ENCODE results near the gene PROCR. TPM values are rescaled to one million over a fixed set of nuclear protein-coding genes. Genes with fewer than 3 reads are reported as not detected.
"Not testable (repeated sequence)": the region's sequence is repeated elsewhere in the genome, so short reads cannot be mapped to it uniquely, and the experiment has no call there.

Gene PROCR
- total RNA-seq, 2 experiments from 2014 or later: 1.0 to 1.1 TPM

DNA sequence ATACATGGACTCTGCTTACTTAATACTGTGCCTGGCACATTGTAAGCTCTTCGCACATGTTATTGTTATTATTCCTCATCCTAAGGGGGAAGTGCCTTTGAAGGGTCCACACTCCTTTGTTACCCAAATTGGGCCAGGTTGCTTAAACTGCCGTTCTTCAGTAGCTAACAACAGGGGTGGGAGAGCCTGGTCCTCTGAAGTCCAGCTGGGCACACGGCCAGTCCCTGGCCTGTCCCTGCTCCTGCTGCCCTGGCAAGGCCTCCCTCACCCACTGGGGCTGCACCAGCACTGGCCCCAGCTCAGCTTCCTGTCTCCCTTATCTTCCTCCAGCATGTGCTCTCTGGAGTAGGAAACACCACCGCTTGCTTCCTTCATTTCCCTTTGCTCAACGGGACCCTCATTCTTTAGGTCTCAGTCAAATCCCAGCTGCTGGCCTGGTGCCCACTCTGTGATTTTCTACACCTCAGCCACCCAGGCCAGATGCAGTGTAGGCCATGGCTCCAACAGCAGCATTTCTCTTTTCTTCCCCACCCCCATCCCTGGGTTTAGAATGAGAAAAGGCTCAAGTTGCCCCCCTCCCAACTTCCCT is 5.5 kb upstream of the PROCR start:
- Mint-ChIP-seq H3K4me1 (ENCODE audit: low read depth) (peaks cover 2% of the 10 kb centered on the region), H3K9me3 (peaks cover 7% of the 10 kb centered on the region), H3K4me3 (no peak overlapping the region), H3K27ac (no peak overlapping the region), H3K27me3 (no peaks in the 10 kb centered on the region), H3K36me3 (peaks cover 4% of the 10 kb centered on the region)
- intact Hi-C loops (cut with micrococcal nuclease): no loop called here
- ChIA-PET CTCF (interaction anchor here (0.6 to 1.7 kb wide), 2 partner anchors 70 to 687 kb away, joined by 3 to 4 read pairs; no protein-coding TSS in a partner anchor), POLR2A (interaction anchor here (0.6 kb wide), 1 partner anchor 81 kb away, joined by 3 read pairs; no protein-coding TSS in a partner anchor)
- DNase-seq: no peak

DNA sequence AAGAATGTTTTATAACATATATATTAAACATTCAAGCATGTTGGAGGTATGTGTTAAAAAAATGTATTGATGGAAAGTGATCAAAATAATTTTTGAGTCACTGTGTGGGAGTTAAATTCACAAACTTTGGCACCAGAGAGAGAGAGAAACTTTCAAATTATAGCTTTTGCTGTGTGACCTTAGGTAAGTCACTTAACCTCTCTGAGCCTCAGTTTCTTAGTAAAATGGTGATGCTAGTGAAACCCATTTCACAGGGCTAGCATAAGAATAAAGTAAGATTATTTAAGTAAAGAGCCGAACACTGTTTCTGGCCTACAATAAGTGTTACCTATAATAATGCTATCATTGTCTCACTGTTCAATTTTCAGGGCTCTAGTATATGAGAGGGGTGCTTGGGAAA is 4.1 kb upstream of the PROCR start:
- ChIA-PET POLR2A (no interaction called here), CTCF (interaction anchor here (0.6 to 0.8 kb wide), 2 partner anchors 272 to 841 kb away, joined by 3 read pairs; no protein-coding TSS in a partner anchor)
- peaks cover 4% of the 10 kb centered on the region for H3K36me3 Mint-ChIP-seq
- H3K27ac Mint-ChIP-seq: no peak overlapping the region
- no peaks in the 10 kb centered on the region for H3K27me3 Mint-ChIP-seq
- intact Hi-C loops (cut with micrococcal nuclease): no loop called here
- H3K4me1 Mint-ChIP-seq (ENCODE audit: low read depth): peaks cover 13% of the 10 kb centered on the region
- no peak for DNase-seq
- peaks cover 7% of the 10 kb centered on the region for H3K9me3 Mint-ChIP-seq
- no peak overlapping the region for H3K4me3 Mint-ChIP-seq

DNA sequence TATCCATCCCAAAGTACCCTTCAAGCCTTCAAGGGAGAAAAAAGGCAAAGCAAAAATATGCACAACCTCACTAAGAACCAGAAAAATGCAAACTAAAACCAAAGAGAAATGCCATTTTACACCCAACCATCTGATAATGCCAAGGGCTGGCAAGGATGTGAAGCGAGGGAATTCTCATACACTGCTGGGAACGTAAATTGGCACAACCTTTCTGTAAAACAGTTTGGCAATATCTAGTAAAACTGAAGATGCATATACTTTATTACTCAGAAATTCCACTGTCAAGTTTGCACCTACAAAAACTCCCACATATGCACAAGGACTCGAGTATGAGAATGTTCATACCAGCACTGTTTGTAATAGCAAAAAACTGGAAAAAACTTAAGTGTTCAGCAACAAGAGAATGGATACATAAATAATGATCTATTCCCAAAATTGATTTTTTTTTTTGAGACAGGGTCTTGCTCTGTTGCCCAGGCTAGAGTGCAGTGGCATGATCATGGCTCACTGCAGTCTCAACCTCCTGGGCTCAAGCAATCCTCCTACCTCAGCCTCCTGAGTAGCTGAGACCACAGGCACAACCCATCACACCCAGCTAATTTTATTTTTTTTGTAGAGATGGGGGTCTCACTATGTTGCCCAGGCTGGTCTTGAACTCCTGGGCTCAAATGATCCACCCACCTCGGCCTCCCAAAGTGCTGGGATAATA is 3.0 kb upstream of the PROCR start:
- DNase-seq; H3K27me3 Mint-ChIP-seq; CTCF ChIA-PET; H3K9me3 Mint-ChIP-seq; H3K4me3 Mint-ChIP-seq; H3K36me3 Mint-ChIP-seq; POLR2A ChIA-PET; H3K27ac Mint-ChIP-seq; intact Hi-C loops (cut with micrococcal nuclease): not testable (repeated sequence)
- peaks cover 13% of the 10 kb centered on the region for H3K4me1 Mint-ChIP-seq (ENCODE audit: low read depth)

DNA sequence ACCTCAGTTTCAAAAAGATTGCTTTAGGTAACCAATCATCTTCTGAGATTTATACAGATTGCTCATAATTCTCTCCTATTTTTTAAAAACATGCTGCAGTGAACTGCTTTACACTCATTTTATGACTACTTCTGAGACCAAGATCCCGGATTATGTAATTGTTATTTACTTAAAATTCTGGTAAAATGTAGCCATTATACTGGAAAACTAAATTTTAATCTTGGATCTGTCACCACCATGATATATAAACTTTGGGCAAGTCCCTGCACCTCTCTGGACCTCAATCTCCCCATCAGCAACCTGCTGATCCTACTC is 477 bp upstream of the PROCR start:
- H3K36me3 Mint-ChIP-seq: no peaks in the 10 kb centered on the region
- ChIA-PET CTCF (no interaction called here), POLR2A (no interaction called here)
- H3K4me3 Mint-ChIP-seq: peak overlapping the region; percentile 50
- no peak for DNase-seq
- H3K4me1 Mint-ChIP-seq (ENCODE audit: low read depth): peaks cover 13% of the 10 kb centered on the region
- intact Hi-C loops (cut with micrococcal nuclease): no loop called here
- H3K27ac Mint-ChIP-seq: no peak overlapping the region
- no peaks in the 10 kb centered on the region for H3K27me3 Mint-ChIP-seq
- no peaks in the 10 kb centered on the region for H3K9me3 Mint-ChIP-seq

DNA sequence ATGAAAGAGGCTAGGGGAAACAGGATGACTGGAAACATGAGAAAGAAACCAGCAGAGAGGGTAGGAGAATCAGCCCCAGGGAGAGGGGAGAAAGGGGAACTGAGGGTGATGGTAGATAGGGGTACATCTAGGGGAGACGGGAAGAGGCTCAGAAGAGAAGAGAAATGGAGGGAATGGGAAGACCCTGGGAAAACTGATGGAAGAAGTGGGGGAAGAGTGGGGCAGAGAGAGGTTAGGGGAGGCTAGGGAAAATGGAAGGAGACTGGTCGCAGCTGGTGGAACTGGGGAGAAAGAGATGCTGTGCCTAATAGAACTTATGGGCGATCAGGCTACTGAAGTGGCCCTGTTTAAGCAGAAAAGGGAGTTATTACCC is 548 bp downstream of the PROCR start:
- ChIA-PET POLR2A (no interaction called here), CTCF (interaction anchor here (1.3 kb wide), 1 partner anchor 76 kb away, joined by 3 read pairs; no protein-coding TSS in a partner anchor)
- no peaks in the 10 kb centered on the region for H3K36me3 Mint-ChIP-seq
- no peaks in the 10 kb centered on the region for H3K9me3 Mint-ChIP-seq
- DNase-seq: no peak
- intact Hi-C loops (cut with micrococcal nuclease): no loop called here
- H3K27ac Mint-ChIP-seq: no peak overlapping the region
- no peak overlapping the region for H3K4me3 Mint-ChIP-seq
- no peaks in the 10 kb centered on the region for H3K27me3 Mint-ChIP-seq
- H3K4me1 Mint-ChIP-seq (ENCODE audit: low read depth): peaks cover 13% of the 10 kb centered on the region

DNA sequence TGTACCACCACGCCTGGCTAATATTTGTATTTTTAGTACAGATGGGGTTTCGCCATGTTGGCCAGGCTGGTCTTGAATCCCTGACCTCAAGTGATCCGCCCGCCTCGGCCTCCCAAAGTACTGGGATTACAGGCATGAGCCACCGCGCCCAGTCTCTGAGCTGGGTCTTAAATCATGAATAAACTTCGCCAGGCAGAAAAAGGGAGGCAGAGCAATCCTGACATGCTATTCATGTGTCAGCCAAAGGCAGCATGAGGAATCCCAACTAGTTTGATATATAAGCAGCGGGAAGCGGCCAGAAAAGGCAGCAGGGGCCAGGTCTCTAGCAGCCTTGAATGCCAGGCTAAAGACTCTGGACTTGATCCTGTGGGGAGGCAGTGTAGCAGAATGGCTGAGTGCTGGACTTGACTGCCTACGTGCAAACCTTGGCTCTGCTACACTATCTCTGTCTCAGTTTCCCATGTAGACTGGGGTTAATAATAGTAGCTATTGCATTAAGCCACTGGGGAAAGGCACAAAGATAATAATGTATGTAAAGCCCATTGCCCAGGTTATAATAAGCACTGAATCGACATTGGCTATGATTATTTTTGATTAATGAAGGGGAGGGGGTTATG is 1.8 kb downstream of the PROCR start:
- H3K4me3 Mint-ChIP-seq: no peak overlapping the region
- no peaks in the 10 kb centered on the region for H3K27me3 Mint-ChIP-seq
- peaks cover 13% of the 10 kb centered on the region for H3K4me1 Mint-ChIP-seq (ENCODE audit: low read depth)
- no peaks in the 10 kb centered on the region for H3K36me3 Mint-ChIP-seq
- H3K9me3 Mint-ChIP-seq: no peaks in the 10 kb centered on the region
- CTCF ChIA-PET: no interaction called here
- intact Hi-C loops (cut with micrococcal nuclease): no loop called here
- H3K27ac Mint-ChIP-seq: no peak overlapping the region
- DNase-seq: no peak
- POLR2A ChIA-PET: no interaction called here

DNA sequence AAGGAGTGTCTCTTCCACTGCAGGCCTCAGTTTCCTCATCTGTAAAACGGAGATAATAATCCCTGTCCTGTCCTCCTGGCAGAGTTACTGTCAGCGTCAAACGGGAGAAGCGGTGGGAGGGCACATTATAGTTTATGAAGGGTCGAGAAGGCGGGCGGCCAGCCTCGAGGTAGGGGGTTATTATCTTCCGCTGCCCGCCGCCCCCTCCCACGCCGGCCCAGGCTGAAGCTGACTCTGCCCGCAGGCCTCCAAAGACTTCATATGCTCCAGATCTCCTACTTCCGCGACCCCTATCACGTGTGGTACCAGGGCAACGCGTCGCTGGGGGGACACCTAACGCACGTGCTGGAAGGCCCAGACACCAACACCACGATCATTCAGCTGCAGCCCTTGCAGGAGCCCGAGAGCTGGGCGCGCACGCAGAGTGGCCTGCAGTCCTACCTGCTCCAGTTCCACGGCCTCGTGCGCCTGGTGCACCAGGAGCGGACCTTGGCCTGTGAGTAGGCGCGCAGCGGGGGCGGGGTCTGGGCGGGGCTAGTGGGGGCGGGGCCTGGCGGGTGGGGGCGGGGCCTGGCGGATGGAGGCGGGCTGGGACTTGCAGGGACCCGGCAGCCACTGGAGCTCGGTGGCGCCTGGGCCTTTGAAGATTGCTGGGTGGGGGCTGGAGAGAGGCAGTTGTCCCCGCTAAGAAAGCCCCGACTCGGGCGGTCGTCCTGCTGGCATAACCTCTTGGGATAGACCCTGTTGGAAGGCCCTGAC is 2.8 kb downstream of the PROCR start:
- Mint-ChIP-seq H3K27me3 (no peaks in the 10 kb centered on the region), H3K36me3 (no peaks in the 10 kb centered on the region), H3K9me3 (no peaks in the 10 kb centered on the region), H3K4me3 (no peak overlapping the region), H3K4me1 (ENCODE audit: low read depth) (peaks cover 13% of the 10 kb centered on the region), H3K27ac (no peak overlapping the region)
- no peak for DNase-seq
- CTCF ChIA-PET: no interaction called here
- intact Hi-C loops (cut with micrococcal nuclease): no loop called here
- POLR2A ChIA-PET: no interaction called here

DNA sequence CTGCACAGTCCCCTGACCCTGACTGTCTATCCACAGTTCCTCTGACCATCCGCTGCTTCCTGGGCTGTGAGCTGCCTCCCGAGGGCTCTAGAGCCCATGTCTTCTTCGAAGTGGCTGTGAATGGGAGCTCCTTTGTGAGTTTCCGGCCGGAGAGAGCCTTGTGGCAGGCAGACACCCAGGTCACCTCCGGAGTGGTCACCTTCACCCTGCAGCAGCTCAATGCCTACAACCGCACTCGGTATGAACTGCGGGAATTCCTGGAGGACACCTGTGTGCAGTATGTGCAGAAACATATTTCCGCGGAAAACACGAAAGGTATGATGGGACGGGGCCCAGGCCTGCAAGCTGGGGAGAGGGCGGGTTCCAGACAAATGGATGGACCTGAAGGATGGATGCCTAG is 4.3 kb downstream of the PROCR start:
- POLR2A ChIA-PET: no interaction called here
- DNase-seq: no peak
- H3K4me3 Mint-ChIP-seq: no peak overlapping the region
- intact Hi-C loops (cut with micrococcal nuclease): no loop called here
- no peaks in the 10 kb centered on the region for H3K27me3 Mint-ChIP-seq
- no peaks in the 10 kb centered on the region for H3K36me3 Mint-ChIP-seq
- no peak overlapping the region for H3K27ac Mint-ChIP-seq
- H3K4me1 Mint-ChIP-seq (ENCODE audit: low read depth): peaks cover 13% of the 10 kb centered on the region
- no peaks in the 10 kb centered on the region for H3K9me3 Mint-ChIP-seq
- CTCF ChIA-PET: interaction anchor here (0.7 kb wide), 1 partner anchor 18 kb away, joined by 3 read pairs; no protein-coding TSS in a partner anchor

DNA sequence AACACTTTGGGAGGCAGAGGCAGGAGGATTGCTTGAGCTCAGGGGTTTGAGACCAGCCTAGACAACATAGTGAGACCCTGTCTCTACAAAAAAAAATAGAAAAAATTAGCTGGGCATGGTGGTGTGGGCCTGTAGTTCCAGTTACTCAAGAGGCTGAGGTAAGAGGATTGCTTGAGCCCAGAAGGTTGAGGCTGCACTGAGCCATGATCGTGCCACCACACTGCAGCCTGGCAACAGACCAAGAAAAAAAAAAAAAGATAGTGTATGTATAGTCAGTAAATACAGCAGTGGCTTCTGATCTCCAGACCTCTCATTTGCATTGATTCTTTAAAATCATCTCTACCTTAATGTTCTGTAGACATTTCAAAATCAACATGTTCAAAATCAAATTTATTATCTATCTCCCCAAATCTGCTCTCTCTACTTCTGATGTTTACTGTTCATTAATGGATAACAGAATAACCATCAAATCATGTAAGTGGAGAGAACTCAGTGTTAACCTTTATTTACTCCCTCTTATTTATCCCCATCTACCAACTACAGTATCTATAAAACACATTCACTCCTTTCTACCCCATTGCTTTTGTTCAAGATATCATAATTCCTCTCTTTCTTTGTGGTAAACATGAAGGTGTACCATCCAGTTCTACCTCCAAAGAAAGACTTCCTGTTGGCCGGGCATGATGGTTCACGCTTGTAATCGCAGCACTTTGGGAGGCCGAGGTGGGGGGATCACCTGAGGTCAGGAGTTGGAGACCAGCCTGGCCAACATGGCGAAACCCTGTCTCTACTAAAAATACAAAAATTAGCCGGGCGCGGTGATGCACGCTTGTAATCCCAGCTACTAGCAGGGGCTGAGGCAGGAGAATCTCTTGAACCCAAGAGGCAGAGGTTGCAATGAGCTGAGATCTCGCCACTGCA is 7.7 kb downstream of the PROCR start:
- no peaks in the 10 kb centered on the region for H3K27me3 Mint-ChIP-seq
- no peak for DNase-seq
- H3K36me3 Mint-ChIP-seq: peaks cover 2% of the 10 kb centered on the region
- no peaks in the 10 kb centered on the region for H3K4me1 Mint-ChIP-seq (ENCODE audit: low read depth)
- CTCF ChIA-PET: interaction anchor here (0.6 kb wide), 1 partner anchor 36 kb away, joined by 4 read pairs; no protein-coding TSS in a partner anchor
- intact Hi-C loops (cut with micrococcal nuclease): no loop called here
- H3K4me3 Mint-ChIP-seq: no peak overlapping the region
- POLR2A ChIA-PET: no interaction called here
- no peak overlapping the region for H3K27ac Mint-ChIP-seq
- no peaks in the 10 kb centered on the region for H3K9me3 Mint-ChIP-seq

DNA sequence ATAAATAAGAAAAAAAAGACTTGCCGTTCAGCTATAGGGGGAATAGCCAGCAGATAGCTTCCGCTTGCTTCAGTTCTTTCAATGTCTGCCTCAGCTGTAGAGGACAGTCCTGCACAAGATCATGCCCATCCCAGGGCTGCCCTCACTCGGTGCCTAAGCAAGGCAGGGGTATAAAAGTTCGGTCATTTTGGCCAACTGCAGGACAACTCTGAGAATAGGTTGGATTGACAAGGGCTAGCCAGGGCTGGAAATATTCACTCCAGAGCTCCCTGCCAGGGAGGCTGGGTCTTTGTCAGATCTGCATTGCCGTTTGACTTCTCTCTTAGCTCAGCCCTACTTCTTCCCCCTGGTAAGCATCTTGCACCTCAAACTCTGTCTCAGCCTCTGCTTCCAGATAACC is 8.4 kb downstream of the PROCR start:
- DNase-seq: no peak
- no peak overlapping the region for H3K4me3 Mint-ChIP-seq
- H3K4me1 Mint-ChIP-seq (ENCODE audit: low read depth): no peaks in the 10 kb centered on the region
- intact Hi-C loops (cut with micrococcal nuclease): no loop called here
- CTCF ChIA-PET: no interaction called here
- no peak overlapping the region for H3K27ac Mint-ChIP-seq
- no peaks in the 10 kb centered on the region for H3K27me3 Mint-ChIP-seq
- POLR2A ChIA-PET: no interaction called here
- H3K9me3 Mint-ChIP-seq: no peaks in the 10 kb centered on the region
- H3K36me3 Mint-ChIP-seq: peaks cover 2% of the 10 kb centered on the region

DNA sequence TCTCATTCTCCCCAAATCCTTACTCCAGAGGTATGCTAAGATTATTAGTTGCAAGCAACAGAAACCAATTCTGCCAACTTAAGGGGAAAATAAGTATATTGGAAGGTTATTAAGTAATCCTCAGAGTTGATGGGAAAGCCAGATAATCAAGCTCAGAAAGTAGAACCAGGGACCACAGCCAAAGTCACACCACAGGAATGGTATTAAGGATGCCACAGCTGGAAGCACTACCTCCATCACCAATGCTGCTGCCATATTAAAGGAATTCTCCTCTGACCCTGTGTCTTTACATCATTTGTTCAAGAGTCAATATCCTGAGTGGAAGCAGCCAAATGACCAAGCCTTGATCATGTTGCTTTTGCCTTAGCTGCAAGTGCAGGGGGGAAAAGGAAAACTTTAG is 9.9 kb downstream of the PROCR start:
- ChIA-PET POLR2A (no interaction called here), CTCF (interaction anchor here (0.6 kb wide), 1 partner anchor 128 kb away, joined by 3 read pairs; no protein-coding TSS in a partner anchor)
- H3K36me3 Mint-ChIP-seq: peaks cover 2% of the 10 kb centered on the region
- H3K9me3 Mint-ChIP-seq: no peaks in the 10 kb centered on the region
- no peaks in the 10 kb centered on the region for H3K27me3 Mint-ChIP-seq
- intact Hi-C loops (cut with micrococcal nuclease): no loop called here
- no peak overlapping the region for H3K27ac Mint-ChIP-seq
- no peak for DNase-seq
- H3K4me3 Mint-ChIP-seq: no peak overlapping the region
- no peaks in the 10 kb centered on the region for H3K4me1 Mint-ChIP-seq (ENCODE audit: low read depth)

Measured in activated CD4-positive, alpha-beta memory T cell treated with anti-CD3 and anti-CD28 coated beads for 36 hours (primary cell).